ENCODE measurements around the gene NEK11.

The NEK11 gene

GRCh38 chr3:131193641-131194238 lies 167.1 kb downstream of the NEK11 start:
- TF ChIP-seq CTCF (IDR thresholded peaks at IDR 0.05; ENCODE audit: borderline replicate concordance, control extremely low read depth, extremely low read depth, insufficient read depth, missing control alignments), result no peak
- in situ Hi-C loops (cut with MboI; ENCODE audit: low sequenced_read_pairs, unreplicated experiment), result no loop called here
- DNase-seq (ENCODE audit: low spot score), result no peak

DNA sequence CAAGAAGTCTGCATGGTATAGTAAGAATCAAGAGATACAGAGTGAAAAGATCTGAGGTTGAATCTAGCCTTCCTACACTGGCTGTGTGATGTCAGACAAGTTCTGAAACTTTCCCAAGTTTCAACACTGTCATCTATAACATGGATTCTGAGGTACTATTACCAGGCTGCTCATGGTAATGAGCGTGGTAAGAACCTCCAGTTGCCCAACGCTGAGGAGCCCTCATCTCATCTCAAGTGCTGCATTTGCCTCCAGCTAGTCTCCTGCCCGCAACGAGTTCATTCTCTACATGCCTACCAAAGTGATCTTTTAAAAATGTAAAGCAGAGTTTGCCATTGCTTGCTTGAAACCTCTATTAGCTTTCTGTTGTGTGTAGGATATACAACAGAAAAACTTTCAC lies 168.1 kb downstream of the NEK11 start:
- in situ Hi-C loops (cut with MboI; ENCODE audit: low sequenced_read_pairs, unreplicated experiment), result no loop called here
- TF ChIP-seq CTCF (IDR thresholded peaks at IDR 0.05; ENCODE audit: borderline replicate concordance, control extremely low read depth, extremely low read depth, insufficient read depth, missing control alignments), result no peak
- DNase-seq (ENCODE audit: low spot score), result no peak

DNA sequence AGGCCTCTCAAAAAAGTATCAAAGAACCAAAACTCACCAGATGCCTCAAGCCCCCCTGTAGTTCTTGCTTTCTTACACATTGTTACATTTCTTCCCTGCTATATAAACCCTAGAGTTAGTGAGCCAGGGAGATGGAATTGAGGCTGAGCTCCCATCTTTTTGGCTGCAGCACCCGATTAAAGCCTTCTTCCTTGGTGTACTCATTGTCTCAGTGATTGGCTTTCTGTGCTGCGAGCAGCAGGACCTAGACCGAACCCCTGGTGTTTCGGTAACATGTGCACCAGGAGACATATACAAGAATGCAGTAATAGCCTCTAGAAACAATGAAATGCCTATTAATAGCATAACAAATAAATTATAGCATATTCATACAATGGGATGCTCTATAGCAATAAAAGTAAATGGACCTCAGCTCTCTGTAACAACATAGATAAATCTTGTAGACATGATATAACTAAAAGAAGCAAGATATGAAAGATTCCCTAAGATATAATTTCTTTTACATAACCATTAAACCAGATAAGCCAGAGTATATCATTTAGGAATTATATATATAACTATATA lies 174.0 kb downstream of the NEK11 start:
- in situ Hi-C loops (cut with MboI; ENCODE audit: low sequenced_read_pairs, unreplicated experiment), result no loop called here
- TF ChIP-seq CTCF (IDR thresholded peaks at IDR 0.05; ENCODE audit: borderline replicate concordance, control extremely low read depth, extremely low read depth, insufficient read depth, missing control alignments), result no peak
- DNase-seq (ENCODE audit: low spot score), result no peak

GRCh38 chr3:131216330-131216729 lies 189.7 kb downstream of the NEK11 start:
- DNase-seq (ENCODE audit: low spot score), result no peak
- no peak for TF ChIP-seq CTCF (IDR thresholded peaks at IDR 0.05; ENCODE audit: borderline replicate concordance, control extremely low read depth, extremely low read depth, insufficient read depth, missing control alignments)
- in situ Hi-C loops (cut with MboI; ENCODE audit: low sequenced_read_pairs, unreplicated experiment), result no loop called here

DNA sequence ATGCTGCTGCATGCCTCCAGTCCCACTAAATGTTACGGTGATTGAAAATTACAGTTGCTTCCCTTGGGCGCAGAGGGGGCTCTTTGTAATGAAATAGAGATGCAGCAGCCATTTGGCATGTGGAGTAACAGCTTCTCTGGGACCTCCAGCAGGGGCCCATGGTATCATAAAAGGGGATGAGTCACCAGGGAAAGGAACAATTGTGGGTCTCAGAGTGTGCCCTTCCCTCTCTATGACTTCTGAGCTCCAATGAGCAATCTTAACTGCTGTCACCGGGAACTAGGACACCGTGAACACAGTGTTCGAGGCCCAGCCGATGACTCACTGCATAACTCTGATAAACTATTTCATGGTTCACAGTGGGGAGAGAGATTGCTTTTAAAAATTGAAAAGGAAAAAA lies 190.1 kb downstream of the NEK11 start:
- DNase-seq (ENCODE audit: low spot score), result no peak
- no peak for TF ChIP-seq CTCF (IDR thresholded peaks at IDR 0.05; ENCODE audit: borderline replicate concordance, control extremely low read depth, extremely low read depth, insufficient read depth, missing control alignments)
- in situ Hi-C loops (cut with MboI; ENCODE audit: low sequenced_read_pairs, unreplicated experiment), result no loop called here

GRCh38 chr3:131217296-131217741 lies 190.6 kb downstream of the NEK11 start:
- no peak for DNase-seq (ENCODE audit: low spot score)
- in situ Hi-C loops (cut with MboI; ENCODE audit: low sequenced_read_pairs, unreplicated experiment), result no loop called here
- no peak for TF ChIP-seq CTCF (IDR thresholded peaks at IDR 0.05; ENCODE audit: borderline replicate concordance, control extremely low read depth, extremely low read depth, insufficient read depth, missing control alignments)
